Esophagus squamous epithelium (tissue), 4 donors: ENCODE data around the gene COL6A3.

Source experiments
- CTCF ChIP-seq, 6 experiments: fragments of 450-650 bp in 4 of 6; fragments of 200-600 bp in 2 of 6; sonication (generic) in 2 of 6; IDR thresholded peaks; one replicate each; pipeline ENCODE4 v1.5.1; 2016 to 2019; ENCODE audit warnings: antibody characterized with exemption in 6 of 6, mild to moderate bottlenecking in 4 of 6, moderate library complexity in 4 of 6
- POLR2A ChIP-seq, 4 donors: fragments of 450-650 bp; IDR thresholded peaks; one replicate each; pipeline ENCODE4 v1.6.1; 2017; ENCODE audit warnings: antibody characterized with exemption in 4 of 4, mild to moderate bottlenecking in 4 of 4, moderate library complexity in 3 of 4

DNA sequence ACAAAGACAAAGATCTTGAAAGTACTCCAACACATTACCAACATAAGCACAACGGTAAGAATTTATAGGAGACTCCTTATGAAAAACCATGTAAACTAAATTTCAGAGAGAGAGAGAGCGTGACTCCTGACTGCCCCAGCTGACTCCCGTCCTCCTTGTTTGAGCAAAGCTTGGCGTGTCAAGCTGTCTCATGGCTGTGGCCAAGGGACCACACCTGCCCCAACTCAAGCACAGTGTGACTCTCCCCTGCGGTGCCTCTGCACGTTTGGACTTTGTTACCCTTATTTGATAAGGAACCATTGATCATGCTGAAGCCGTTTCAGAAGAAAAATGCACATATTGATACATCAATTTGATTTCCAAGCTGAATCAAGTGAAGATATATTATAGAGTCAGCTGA lies 124.8 kb downstream of the COL6A3 start:
- TF ChIP-seq CTCF (IDR thresholded peaks at IDR 0.05) (no peak), POLR2A (IDR thresholded peaks at IDR 0.05) (no peak)
